Neural crest cell (in vitro differentiated cells): ENCODE measurements around the gene STARD8. TPM values are rescaled to one million over a fixed set of nuclear protein-coding genes. Genes with fewer than 3 reads are reported as not detected.

Experiments used
- DNase-seq: peaks from one replicate; pipeline ENCODE4 v3.0.0; 2021; ENCODE audit warnings: low read depth, mixed read lengths, low spot score
- H3K27ac Mint-ChIP-seq: one replicate; pipeline ENCODE4 v1.8.0; 2021; ENCODE audit warnings: mild to moderate bottlenecking, mixed read lengths; ENCODE audit not compliant: unreplicated experiment
- H3K27me3 Mint-ChIP-seq: 2 replicates; pipeline ENCODE4 v1.8.0; 2021; ENCODE audit warnings: low read depth, mild to moderate bottlenecking, mixed read lengths
- H3K36me3 Mint-ChIP-seq: 2 replicates; pipeline ENCODE4 v1.8.0; 2021; ENCODE audit warnings: low read depth, mild to moderate bottlenecking, mixed read lengths
- H3K4me1 Mint-ChIP-seq: 2 replicates; pipeline ENCODE4 v1.8.0; 2021; ENCODE audit warnings: mixed read lengths
- H3K4me3 Mint-ChIP-seq: one replicate; pipeline ENCODE4 v1.8.0; 2021; ENCODE audit warnings: mild to moderate bottlenecking, mixed read lengths
- H3K9me3 Mint-ChIP-seq: 2 replicates; pipeline ENCODE4 v1.8.0; 2021; ENCODE audit warnings: mixed read lengths
- total RNA-seq: library from RNA; stranded (reverse); gene quantifications from 2 replicates; pipeline ENCODE4 v1.2.1, GENCODE V29; 2021
- TF ChIP-seq, protein P1 (sequence below): fragments of 200-600 bp; sonication (generic); conservative IDR thresholded peaks from 2 replicates; pipeline ENCODE4 v1.5.0; 2021; ENCODE audit warnings: antibody characterized with exemption, mild to moderate bottlenecking

STARD8 gene
- total RNA-seq, 1 donor from 2014 or later: 1.8 TPM

DNA sequence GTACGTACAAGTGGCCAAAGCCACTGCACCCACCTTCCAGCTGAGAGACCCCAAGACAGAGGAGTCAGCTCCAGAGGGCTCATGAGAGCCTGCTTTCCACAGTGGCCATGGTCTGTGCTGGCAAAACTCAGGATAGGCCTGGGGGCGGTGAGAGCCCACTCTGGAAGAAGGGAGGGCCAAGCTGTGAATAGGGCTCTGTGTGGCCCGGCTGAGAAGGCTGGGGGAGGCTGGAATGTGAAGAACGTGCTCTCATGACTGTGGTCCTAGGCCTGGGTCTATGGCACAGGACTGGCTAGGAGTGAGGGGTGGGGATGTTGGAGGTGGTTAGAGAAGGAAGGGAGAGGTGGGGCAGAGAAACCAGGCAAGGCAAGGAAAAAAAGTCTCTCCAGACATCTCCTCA lies 13.3 kb downstream of the STARD8 start:
- TF ChIP-seq, protein P1, sequence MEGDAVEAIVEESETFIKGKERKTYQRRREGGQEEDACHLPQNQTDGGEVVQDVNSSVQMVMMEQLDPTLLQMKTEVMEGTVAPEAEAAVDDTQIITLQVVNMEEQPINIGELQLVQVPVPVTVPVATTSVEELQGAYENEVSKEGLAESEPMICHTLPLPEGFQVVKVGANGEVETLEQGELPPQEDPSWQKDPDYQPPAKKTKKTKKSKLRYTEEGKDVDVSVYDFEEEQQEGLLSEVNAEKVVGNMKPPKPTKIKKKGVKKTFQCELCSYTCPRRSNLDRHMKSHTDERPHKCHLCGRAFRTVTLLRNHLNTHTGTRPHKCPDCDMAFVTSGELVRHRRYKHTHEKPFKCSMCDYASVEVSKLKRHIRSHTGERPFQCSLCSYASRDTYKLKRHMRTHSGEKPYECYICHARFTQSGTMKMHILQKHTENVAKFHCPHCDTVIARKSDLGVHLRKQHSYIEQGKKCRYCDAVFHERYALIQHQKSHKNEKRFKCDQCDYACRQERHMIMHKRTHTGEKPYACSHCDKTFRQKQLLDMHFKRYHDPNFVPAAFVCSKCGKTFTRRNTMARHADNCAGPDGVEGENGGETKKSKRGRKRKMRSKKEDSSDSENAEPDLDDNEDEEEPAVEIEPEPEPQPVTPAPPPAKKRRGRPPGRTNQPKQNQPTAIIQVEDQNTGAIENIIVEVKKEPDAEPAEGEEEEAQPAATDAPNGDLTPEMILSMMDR: no peak
- H3K4me3 Mint-ChIP-seq: no peak overlapping the region
- no peak overlapping the region for H3K27ac Mint-ChIP-seq

DNA sequence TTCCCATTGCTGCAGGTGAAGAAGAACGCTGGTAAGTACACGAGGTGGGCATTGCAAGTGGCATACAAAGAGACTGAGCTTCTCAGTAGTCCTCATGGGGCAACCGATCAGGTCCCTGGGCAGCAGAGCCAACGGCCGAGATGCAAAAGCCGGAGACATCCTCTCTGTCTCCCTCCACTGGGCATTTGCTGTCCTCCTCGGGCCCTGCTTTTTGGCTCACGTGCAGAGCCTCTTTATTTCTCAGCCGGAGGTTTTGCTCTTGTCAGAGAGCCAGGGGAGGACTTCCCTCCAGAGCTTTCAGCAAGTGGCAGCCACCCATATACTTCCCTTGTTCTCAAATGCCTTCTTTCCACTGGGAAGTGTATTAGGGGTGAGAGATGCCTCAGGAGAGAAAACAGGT lies 18.0 kb downstream of the STARD8 start:
- TF ChIP-seq, protein P1: no peak
- Mint-ChIP-seq H3K9me3 (peaks cover 11% of the 10 kb centered on the region), H3K27me3 (no peaks in the 10 kb centered on the region), H3K27ac (no peak overlapping the region), H3K4me1 (peaks cover 27% of the 10 kb centered on the region), H3K36me3 (peaks cover 2% of the 10 kb centered on the region), H3K4me3 (no peak overlapping the region)
- DNase-seq: no peak

More for the DNA sequence above, 13.3 kb downstream of the STARD8 start:
- H3K9me3 Mint-ChIP-seq: peaks cover 13% of the 10 kb centered on the region
- no peaks in the 10 kb centered on the region for H3K27me3 Mint-ChIP-seq
- DNase-seq: no peak
- H3K36me3 Mint-ChIP-seq: peaks cover 4% of the 10 kb centered on the region
- H3K4me1 Mint-ChIP-seq: peaks cover 31% of the 10 kb centered on the region

- DNase-seq: no peak
- Mint-ChIP-seq H3K36me3 (peaks cover 2% of the 10 kb centered on the region), H3K4me1 (peaks cover 22% of the 10 kb centered on the region), H3K9me3 (peaks cover 8% of the 10 kb centered on the region), H3K4me3 (no peak overlapping the region), H3K27me3 (no peaks in the 10 kb centered on the region), H3K27ac (no peak overlapping the region)
- TF ChIP-seq, protein P1: no peak
These were observed 19.1 kb downstream of the STARD8 start for GRCh38 chrX:68666580-68666979.

GRCh38 chrX:68669094-68669860 lies 21.8 kb downstream of the STARD8 start:
- TF ChIP-seq, protein P1: no peak
- Mint-ChIP-seq H3K4me1 (peaks cover 43% of the 10 kb centered on the region), H3K9me3 (peaks cover 3% of the 10 kb centered on the region), H3K36me3 (peaks cover 3% of the 10 kb centered on the region), H3K4me3 (peak overlapping the region; percentile 44), H3K27me3 (no peaks in the 10 kb centered on the region), H3K27ac (no peak overlapping the region)
- DNase-seq: peak; percentile 32

DNA sequence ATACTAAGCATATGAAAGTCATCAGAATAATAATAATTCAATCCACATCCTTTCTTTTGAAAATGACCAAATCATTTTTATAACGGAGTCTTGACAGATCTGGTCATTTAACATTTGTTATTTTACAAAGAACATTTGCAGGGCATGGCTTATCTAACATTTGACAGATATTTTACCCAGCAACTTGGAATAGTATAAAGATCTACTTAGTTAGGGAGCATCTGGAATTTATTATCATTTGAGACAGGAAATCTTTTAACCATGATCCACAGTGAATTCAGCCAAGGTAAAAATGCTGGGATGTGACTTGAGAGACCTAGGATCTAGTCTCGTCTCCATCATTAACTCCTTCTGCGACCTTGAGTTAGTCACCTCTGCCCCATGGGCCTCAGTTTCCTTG lies 22.4 kb downstream of the STARD8 start:
- no peak for DNase-seq
- no peak overlapping the region for H3K27ac Mint-ChIP-seq
- no peaks in the 10 kb centered on the region for H3K27me3 Mint-ChIP-seq
- peaks cover 43% of the 10 kb centered on the region for H3K4me1 Mint-ChIP-seq
- H3K9me3 Mint-ChIP-seq: peaks cover 3% of the 10 kb centered on the region
- peaks cover 3% of the 10 kb centered on the region for H3K36me3 Mint-ChIP-seq
- peak overlapping the region; percentile 44 for H3K4me3 Mint-ChIP-seq
- TF ChIP-seq, protein P1: no peak
